LNCaP clone FGC (cell line): ENCODE measurements around the gene PTPRM.

ENCODE experiments used
- DNase-seq: peaks from one replicate; pipeline ENCODE4 v3.0.0-alpha.2; 2011; ENCODE audit warnings: low read depth
- H3K4me3 ChIP-seq: 2 replicates; pipeline ENCODE4 v1.5.1; 2011; ENCODE audit warnings: mild to moderate bottlenecking, low read depth, low read length, control low read depth
- CTCF ChIP-seq: IDR thresholded peaks from 2 replicates; pipeline ENCODE4 v1.5.1; 2012; ENCODE audit warnings: mild to moderate bottlenecking; ENCODE audit not compliant: control insufficient read depth, insufficient read depth; ENCODE audit errors: extremely low read depth

PTPRM gene

DNA sequence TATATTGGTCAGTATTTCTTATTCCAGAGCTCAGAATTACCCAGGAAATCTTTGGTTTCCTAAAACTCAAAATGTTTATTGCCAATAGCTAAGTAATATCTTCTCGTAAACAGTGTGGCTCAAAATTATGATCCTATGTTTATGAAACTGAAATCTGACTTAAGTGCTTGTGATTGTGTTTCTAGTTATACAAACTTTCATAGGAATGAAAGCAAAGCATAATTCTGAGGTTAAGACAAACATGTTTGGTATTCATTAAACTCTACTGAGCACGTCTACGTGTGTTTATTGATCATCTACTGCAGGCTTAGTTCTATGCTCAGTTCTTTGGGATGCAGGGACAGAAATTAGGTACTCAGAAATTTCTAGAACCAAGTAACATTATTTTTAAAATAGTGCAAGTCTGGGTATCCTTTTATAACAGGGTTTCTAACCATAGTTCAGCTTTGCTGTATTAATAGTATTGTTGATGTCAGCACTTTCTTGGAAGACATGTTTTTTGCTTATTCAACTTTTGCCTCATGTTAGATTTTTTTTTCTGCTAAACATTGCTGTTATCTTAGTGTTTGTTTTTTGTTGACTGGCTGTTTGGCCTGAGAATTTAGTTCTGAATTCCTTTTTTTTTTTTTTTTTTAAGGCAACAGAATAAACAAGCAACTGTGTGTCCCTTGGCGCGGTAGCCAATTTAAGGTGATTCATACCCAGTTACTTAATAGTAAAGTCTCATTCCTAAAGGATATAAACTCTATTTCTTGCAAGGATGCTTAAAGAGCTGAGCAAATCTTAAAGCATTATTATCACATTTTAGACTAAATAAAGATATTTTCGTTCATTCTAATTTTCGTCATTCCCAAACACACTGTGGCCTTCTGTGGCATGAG is 31.3 kb downstream of the PTPRM start:
- no peak for DNase-seq
- no peak for TF ChIP-seq CTCF
- no peak overlapping the region for H3K4me3 ChIP-seq

- H3K4me3 ChIP-seq = no peak overlapping the region
- DNase-seq = no peak
- no peak for TF ChIP-seq CTCF
Observed at GRCh38 chr18:7600036-7600435, 32.9 kb downstream of the PTPRM start.

GRCh38 chr18:7600528-7601245 is 33.6 kb downstream of the PTPRM start:
- no peak for DNase-seq
- no peak overlapping the region for H3K4me3 ChIP-seq
- no peak for TF ChIP-seq CTCF

DNA sequence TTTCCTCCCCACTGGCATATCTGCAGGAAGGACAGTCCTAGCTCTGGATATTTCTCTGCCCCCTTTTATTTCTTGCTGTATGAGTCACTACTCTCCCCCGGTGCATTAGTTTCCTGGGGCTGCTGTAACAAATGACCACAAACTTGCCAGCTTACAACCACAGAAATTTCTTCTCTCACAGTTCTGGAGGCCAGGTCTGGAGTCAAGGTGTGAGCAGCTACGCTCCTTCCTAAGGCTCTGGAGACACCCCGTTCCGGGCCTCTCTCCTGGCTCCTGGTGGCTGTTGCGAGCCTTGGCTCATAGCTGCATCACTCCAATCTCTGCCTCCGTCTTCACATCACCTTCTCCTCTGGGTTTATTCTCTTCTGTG is 34.1 kb downstream of the PTPRM start:
- no peak for TF ChIP-seq CTCF
- H3K4me3 ChIP-seq = no peak overlapping the region
- DNase-seq = no peak

GRCh38 chr18:7601936-7602335 is 34.8 kb downstream of the PTPRM start:
- H3K4me3 ChIP-seq = no peak overlapping the region
- DNase-seq = no peak
- no peak for TF ChIP-seq CTCF

DNA sequence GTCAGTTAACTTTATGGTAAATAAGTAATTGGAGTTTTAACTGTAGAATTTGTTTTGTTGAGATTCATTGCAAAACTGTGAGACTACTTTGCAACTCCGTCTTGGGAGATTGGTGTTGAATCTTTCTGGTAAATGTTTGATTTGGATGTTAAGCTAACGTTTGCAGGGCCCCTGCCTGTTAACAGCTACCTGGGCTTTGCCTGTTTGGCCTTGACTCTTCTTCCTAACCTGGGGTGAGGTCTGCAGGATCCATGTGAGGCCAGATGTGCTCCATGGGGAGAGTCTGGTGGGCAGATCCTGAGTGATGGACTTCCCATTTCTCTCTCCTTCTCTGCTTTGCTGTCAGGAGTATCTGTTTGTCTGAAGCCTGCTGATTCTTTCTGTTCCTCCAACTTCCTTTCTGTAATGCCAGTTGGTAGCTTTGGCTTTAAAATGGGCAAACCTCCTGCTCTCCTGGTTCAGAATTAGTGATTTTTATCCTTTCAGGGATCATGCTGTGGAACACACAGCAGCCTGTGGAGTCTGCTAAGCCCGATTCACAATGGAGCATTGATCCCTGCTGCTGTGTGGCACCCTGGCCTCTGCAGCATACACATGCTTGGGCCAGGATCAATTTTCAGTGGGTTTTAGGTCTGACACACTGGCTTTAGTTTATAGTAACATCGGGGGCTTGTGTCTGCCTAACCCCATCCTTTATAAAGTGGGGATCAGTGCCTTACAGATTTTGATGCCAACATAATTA is 36.3 kb downstream of the PTPRM start:
- TF ChIP-seq CTCF = no peak
- DNase-seq = no peak
- no peak overlapping the region for H3K4me3 ChIP-seq
